Measurements from ENCODE around the gene SLC45A1. TPM values are rescaled to one million over a fixed set of nuclear protein-coding genes. Genes with fewer than 3 reads are reported as not detected.

The SLC45A1 gene
- total and polyA plus RNA-seq, 12 donors, result 0.44 to 7.0 (median 2.5) TPM

- Histone ChIP-seq H3K4me3 (no peak overlapping the region), H3K4me1 (replicated peaks in 1 of 2) (no peaks in the 10 kb centered on the region), H3K36me3 (replicated peaks in 1 of 2) (no peaks in the 10 kb centered on the region), H3K27ac (no peak overlapping the region), H3K9me3 (replicated peaks in 1 of 3) (no peaks in the 10 kb centered on the region), H3K27me3 (no peaks in the 10 kb centered on the region)
- no peak for TF ChIP-seq CTCF (IDR thresholded peaks at IDR 0.05)
- TF ChIP-seq POLR2A (IDR thresholded peaks at IDR 0.05), result no peak
- WGBS, 4 donors, result 96 to 100% (median 97%) methylated on average over 3 to 27 of the region's 27 CpGs
- intact Hi-C loops (cut with DNase I), result no loop called here
- no peak for DNase-seq
Observed at GRCh38 chr1:8335246-8335645, 17.3 kb downstream of the SLC45A1 start.

- Histone ChIP-seq H3K9me3 (replicated peaks in 1 of 3) (no peaks in the 10 kb centered on the region), H3K4me3 (no peak overlapping the region), H3K27ac (no peak overlapping the region), H3K36me3 (replicated peaks in 1 of 2) (no peaks in the 10 kb centered on the region), H3K4me1 (replicated peaks in 1 of 2) (peaks cover 2% of the 10 kb centered on the region in 2 donors), H3K27me3 (no peaks in the 10 kb centered on the region)
- TF ChIP-seq CTCF (IDR thresholded peaks at IDR 0.05), result no peak
- TF ChIP-seq POLR2A (IDR thresholded peaks at IDR 0.05), result no peak
- intact Hi-C loops (cut with DNase I), result no loop called here
- no peak for DNase-seq
- WGBS, 4 donors, result 94 to 98% (median 96%) methylated on average over 13 to 25 of the region's 25 CpGs
Observed at GRCh38 chr1:8337776-8338525, 20.0 kb downstream of the SLC45A1 start.

DNA sequence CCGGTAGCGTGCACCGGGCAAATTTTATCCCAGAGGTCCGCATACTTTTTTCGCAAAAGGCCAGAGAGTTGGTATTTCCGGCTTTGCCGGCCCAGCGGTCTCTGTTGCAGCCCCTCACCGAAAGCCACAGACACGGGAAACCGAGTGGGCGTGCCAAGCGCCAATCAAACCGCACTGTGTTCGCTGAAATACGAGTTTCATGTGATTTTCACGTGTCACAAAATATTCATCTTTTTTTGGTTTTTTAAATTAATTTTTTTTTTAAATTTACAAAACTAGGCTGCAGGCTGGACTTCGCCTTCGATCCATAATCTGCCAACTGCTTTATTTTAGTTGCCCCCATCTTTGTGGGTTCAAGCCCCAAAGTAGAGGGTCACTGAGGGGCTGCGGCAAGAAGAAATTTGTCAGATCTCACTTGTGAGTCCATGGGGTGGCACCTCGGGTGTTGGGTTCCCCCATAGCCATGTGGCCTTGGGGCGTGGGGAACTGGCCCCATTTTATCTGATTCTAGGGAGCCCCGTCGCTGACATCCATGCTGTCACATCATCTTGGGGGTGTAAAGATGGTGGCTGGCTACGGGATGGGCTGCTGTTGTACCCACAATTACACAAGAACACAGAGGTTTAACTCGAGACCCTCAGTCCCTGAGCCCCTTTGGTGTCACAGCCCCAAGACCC lies 20.8 kb downstream of the SLC45A1 start:
- Histone ChIP-seq H3K36me3 (replicated peaks in 1 of 2) (no peaks in the 10 kb centered on the region), H3K4me1 (replicated peaks in 1 of 2) (peaks cover 6 to 9% of the 10 kb centered on the region in 2 donors), H3K4me3 (no peak overlapping the region), H3K27ac (no peak overlapping the region), H3K27me3 (no peaks in the 10 kb centered on the region), H3K9me3 (replicated peaks in 1 of 3) (no peaks in the 10 kb centered on the region)
- DNase-seq, result no peak
- TF ChIP-seq POLR2A (IDR thresholded peaks at IDR 0.05), result no peak
- no peak for TF ChIP-seq CTCF (IDR thresholded peaks at IDR 0.05)
- 93 to 96% (median 94%) methylated on average over 18 to 26 of the region's 26 CpGs for WGBS, 4 donors
- intact Hi-C loops (cut with DNase I), result no loop called here

DNA sequence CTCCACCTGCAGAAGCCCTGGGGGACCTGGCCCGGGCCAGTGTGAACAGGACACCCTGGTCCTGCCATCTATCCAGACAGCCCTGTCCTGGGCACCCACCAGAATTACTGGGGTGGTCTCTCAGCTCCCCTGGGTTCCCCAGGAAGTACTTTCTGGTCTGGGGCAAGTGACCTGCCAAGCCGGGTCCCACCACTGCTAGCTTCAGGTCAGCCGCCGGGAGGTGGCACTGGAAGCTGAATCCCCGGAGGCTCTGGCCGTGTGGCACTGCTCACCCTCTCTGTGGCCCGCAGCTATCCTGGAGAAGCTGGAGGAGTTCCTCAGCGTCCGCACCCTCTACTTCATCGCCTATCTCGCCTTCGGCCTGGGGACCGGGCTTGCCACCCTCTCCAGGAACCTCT lies 21.3 kb downstream of the SLC45A1 start:
- no peak for TF ChIP-seq POLR2A (IDR thresholded peaks at IDR 0.05)
- TF ChIP-seq CTCF (IDR thresholded peaks at IDR 0.05), result no peak
- Histone ChIP-seq H3K27me3 (no peaks in the 10 kb centered on the region), H3K27ac (no peak overlapping the region), H3K4me1 (replicated peaks in 1 of 2) (peaks cover 11 to 13% of the 10 kb centered on the region in 2 donors), H3K36me3 (replicated peaks in 1 of 2) (no peaks in the 10 kb centered on the region), H3K9me3 (replicated peaks in 1 of 3) (no peaks in the 10 kb centered on the region), H3K4me3 (no peak overlapping the region)
- WGBS, 4 donors, result 93 to 100% (median 95%) methylated on average over 8 to 13 of the region's 13 CpGs
- DNase-seq, result no peak
- intact Hi-C loops (cut with DNase I), result no loop called here
